ENCODE measurements around the gene SNAI3.

- TF ChIP-seq POLR2A (IDR thresholded peaks at IDR 0.05) (no peak), CTCF (IDR thresholded peaks at IDR 0.05) (peak in 3 of 12 donors; percentile 6 to 10 (median 8))
Observed at GRCh38 chr16:88667461-88667860, 18.8 kb downstream of the SNAI3 start.

Measured in heart left ventricle (tissue), 13 donors.